H1 (cell line): ENCODE measurements around the gene TNXB. TPM values are rescaled to one million over a fixed set of nuclear protein-coding genes. Genes with fewer than 3 reads are reported as not detected.
"Not testable (repeated sequence)": the region's sequence is repeated elsewhere in the genome, so short reads cannot be mapped to it uniquely, and the experiment has no call there.

ENCODE experiments used
- CTCF ChIA-PET: fragments of 300-600 bp; sonication (Branson Sonifier 250); formaldehyde crosslinking; loops from one replicate; lab custom pipeline; 2021; ENCODE audit not compliant: partially characterized antibody; lab: Charles Lee
- POLR2A ChIA-PET: fragments of 300-600 bp; sonication (Branson Sonifier 250); formaldehyde crosslinking; loops from one replicate; lab custom pipeline; 2021; ENCODE audit warnings: inconsistent platforms; ENCODE audit not compliant: partially characterized antibody; lab: Charles Lee
- DNase-seq, 2 experiments: peaks; one replicate each; pipeline versions ENCODE4 v3.0.0 to v3.0.0-alpha.2; 2010 to 2022; ENCODE audit warnings: low spot score in 2 of 2, low read depth in 1 of 2, mixed read lengths in 1 of 2
- FAIRE-seq: peaks from 2 replicates; lab custom pipeline; 2011; peaks lifted over from hg19 to GRCh38; lab: Jason Lieb, UNC
- H2AFZ ChIP-seq: 2 replicates; pipeline ENCODE4 v1.8.1; 2012; ENCODE audit warnings: low read length, inconsistent platforms
- H2AK5ac ChIP-seq: 2 replicates; pipeline ENCODE4 v1.6.1; 2013; ENCODE audit warnings: low read depth, low read length
- H2BK120ac ChIP-seq: replicated peaks from 2 replicates; pipeline ENCODE3; 2013; ENCODE audit warnings: low read depth, low read length, inconsistent platforms
- H2BK12ac ChIP-seq: 2 replicates; pipeline ENCODE4 v1.6.1; 2013; ENCODE audit warnings: low read depth, low read length
- H2BK15ac ChIP-seq: 2 replicates; pipeline ENCODE4 v1.6.1; 2013; ENCODE audit warnings: low read length
- H2BK20ac ChIP-seq: 2 replicates; pipeline ENCODE4 v1.6.1; 2013; ENCODE audit warnings: low read length
- H2BK5ac ChIP-seq: 2 replicates; pipeline ENCODE4 v1.6.1; 2013; ENCODE audit warnings: low read depth, low read length
- H3K14ac ChIP-seq: 2 replicates; pipeline ENCODE4 v1.6.1; 2013; ENCODE audit warnings: inconsistent platforms; ENCODE audit not compliant: insufficient read length
- H3K18ac ChIP-seq: 2 replicates; pipeline ENCODE4 v1.6.1; 2013; ENCODE audit warnings: low read length; ENCODE audit errors: extremely low read depth
- H3K23ac ChIP-seq: 2 replicates; pipeline ENCODE4 v1.6.1; 2013; ENCODE audit warnings: inconsistent platforms; ENCODE audit not compliant: insufficient read length
- H3K23me2 ChIP-seq: 2 replicates; pipeline ENCODE4 v1.6.1; 2013; ENCODE audit warnings: low read depth, low read length
- H3K27ac ChIP-seq: 2 replicates; pipeline ENCODE4 v1.6.1; 2011; ENCODE audit warnings: low read depth, low read length, inconsistent platforms
- H3K27me3 ChIP-seq, 4 experiments: replicated peaks in 1 of 4; 1 replicate in 1 of 4; 2 replicates in 3 of 4; pipeline versions ENCODE4 v1.6.1 to v1.8.1; 2011 to 2013; ENCODE audit warnings: low read length in 3 of 4, mild to moderate bottlenecking in 3 of 4, inconsistent platforms in 2 of 4, mixed read lengths in 2 of 4, moderate library complexity in 1 of 4; ENCODE audit not compliant: control insufficient read depth in 3 of 4, insufficient read depth in 3 of 4; ENCODE audit errors: extremely low read depth in 1 of 4
- H3K36me3 ChIP-seq, 4 experiments: 2 replicates each; pipeline versions ENCODE4 v1.6.1 to v1.8.1; 2011 to 2013; ENCODE audit warnings: mild to moderate bottlenecking in 4 of 4, low read length in 3 of 4, moderate library complexity in 2 of 4, control low read depth in 1 of 4, inconsistent platforms in 1 of 4; ENCODE audit not compliant: insufficient read depth in 4 of 4, control insufficient read depth in 2 of 4
- H3K4ac ChIP-seq: replicated peaks from 2 replicates; pipeline ENCODE3; 2013; ENCODE audit warnings: low read length, low read depth, mixed read lengths, inconsistent platforms; ENCODE audit not compliant: insufficient read length
- H3K4me1 ChIP-seq, 4 experiments: replicated peaks in 1 of 4; 1 replicate in 1 of 4; 2 replicates in 3 of 4; pipeline versions ENCODE4 v1.6.1 to v1.8.1; 2011 to 2013; ENCODE audit warnings: low read length in 3 of 4, inconsistent platforms in 2 of 4, mixed read lengths in 1 of 4; ENCODE audit not compliant: insufficient read depth in 4 of 4, control insufficient read depth in 3 of 4
- H3K4me2 ChIP-seq, 2 experiments: 2 replicates each; pipeline versions ENCODE4 v1.6.1 to v1.8.1; 2011 to 2013; ENCODE audit warnings: low read depth in 2 of 2, low read length in 2 of 2, control low read depth in 1 of 2, inconsistent platforms in 1 of 2, mild to moderate bottlenecking in 1 of 2; ENCODE audit not compliant: insufficient read depth in 1 of 2
- H3K4me3 ChIP-seq, 4 experiments: fragments of 200-600, 300-600 bp in 1 of 4; sonication (generic), shearing (Covaris generic), sonication (Bioruptor Twin) in 1 of 4; 2 replicates each; pipeline versions ENCODE4 v1.5.1 to v1.8.1; 2011 to 2016; ENCODE audit warnings: low read length in 4 of 4, low read depth in 3 of 4, control low read depth in 2 of 4, inconsistent platforms in 2 of 4, mild to moderate bottlenecking in 2 of 4, mixed read lengths in 1 of 4, moderate library complexity in 1 of 4; ENCODE audit not compliant: insufficient read depth in 2 of 4; ENCODE audit errors: extremely low read depth in 1 of 4
- H3K56ac ChIP-seq: replicated peaks from 2 replicates; pipeline ENCODE3; 2013; ENCODE audit warnings: low read depth, mild to moderate bottlenecking, mixed read lengths, low read length, inconsistent platforms; ENCODE audit not compliant: insufficient read length
- H3K79me1 ChIP-seq: 2 replicates; pipeline ENCODE4 v1.6.1; 2013; ENCODE audit warnings: low read depth, low read length, control low read depth
- H3K79me2 ChIP-seq, 2 experiments: 2 replicates each; pipeline versions ENCODE4 v1.6.1 to v1.8.1; 2012 to 2013; ENCODE audit warnings: low read length in 2 of 2, mild to moderate bottlenecking in 2 of 2, inconsistent platforms in 1 of 2; ENCODE audit not compliant: insufficient read depth in 2 of 2, control insufficient read depth in 1 of 2
- H3K9ac ChIP-seq, 4 experiments: replicated peaks in 1 of 4; 1 replicate in 1 of 4; 2 replicates in 3 of 4; pipeline versions ENCODE4 v1.6.1 to v1.8.1; 2011 to 2013; ENCODE audit warnings: low read depth in 3 of 4, low read length in 3 of 4, control low read depth in 2 of 4, mild to moderate bottlenecking in 2 of 4, moderate library complexity in 2 of 4, inconsistent platforms in 1 of 4; ENCODE audit errors: extremely low read depth in 1 of 4
- H3K9me3 ChIP-seq, 2 experiments: 2 replicates each; pipeline versions ENCODE4 v1.6.1 to v1.8.1; 2012 to 2013; ENCODE audit warnings: mild to moderate bottlenecking in 2 of 2, moderate library complexity in 2 of 2, control low read depth in 1 of 2, inconsistent platforms in 1 of 2, low read depth in 1 of 2, low read length in 1 of 2, mixed read lengths in 1 of 2; ENCODE audit not compliant: insufficient read depth in 2 of 2
- H4K20me1 ChIP-seq, 2 experiments: replicated peaks in 1 of 2; 2 replicates each; pipeline versions ENCODE3 to v1.8.1; 2011 to 2013; ENCODE audit warnings: inconsistent platforms in 2 of 2, low read length in 2 of 2, mild to moderate bottlenecking in 1 of 2; ENCODE audit not compliant: insufficient read depth in 2 of 2, control insufficient read depth in 1 of 2
- H4K5ac ChIP-seq: 2 replicates; pipeline ENCODE4 v1.6.1; 2013; ENCODE audit warnings: low read length, low read depth, mixed read lengths, inconsistent platforms; ENCODE audit not compliant: insufficient read length
- H4K8ac ChIP-seq: 2 replicates; pipeline ENCODE4 v1.8.0; 2013; ENCODE audit warnings: mild to moderate bottlenecking, moderate library complexity, low read length, inconsistent platforms; ENCODE audit not compliant: insufficient read depth; ENCODE audit errors: extremely low read depth
- H4K91ac ChIP-seq: replicated peaks from 2 replicates; pipeline ENCODE3; 2013; ENCODE audit warnings: low read length, mixed read lengths, inconsistent platforms; ENCODE audit not compliant: insufficient read length
- WGBS, 2 experiments: shearing (Covaris generic) in 1 of 2; methylation state at CpG; one replicate each; pipeline versions ENCODE4 v1.1.6 to v1.1.7; 2013 to 2015; ENCODE audit warnings: low lambda C conversion rate in 2 of 2, mixed read lengths in 2 of 2, inconsistent platforms in 1 of 2, low coverage in 1 of 2, missing lambda C conversion rate in 1 of 2; ENCODE audit not compliant: insufficient replicate concordance in 2 of 2, insufficient coverage in 1 of 2, insufficient read length in 1 of 2; ENCODE audit errors: extremely low coverage in 1 of 2, missing lambda C conversion rate in 1 of 2; 5-methylcytosine and 5-hydroxymethylcytosine counted together
- polyA plus RNA-seq, 7 experiments: library from polyadenylated mRNA; depleted of rRNA in 3 of 7; stranded (reverse) in 5 of 7; unstranded in 2 of 7; fragments of >200 nt in 5 of 7; fragments of 200-250 nt in 2 of 7; gene quantifications; 1 replicate in 5 of 7; 2 replicates in 1 of 7; 4 replicates in 1 of 7; pipeline versions ENCODE4 v1.2.1 to v1.2.3, GENCODE V29; 2011 to 2013; ENCODE audit warnings: missing spikeins in 2 of 7, mixed read lengths in 2 of 7
- total RNA-seq: library from RNA; stranded (reverse); fragmentation: NEBNext Ultra II Directional; extraction: Animal tissue kit (Norgen Biotek cat#: 25700); gene quantifications from 2 replicates; pipeline ENCODE4 v1.2.1, GENCODE V29; 2021

The TNXB gene
- total and polyA plus RNA-seq, 2 of the 8 experiments (the other 6 are each of a cell fraction or from before 2014, with no cell fraction given) = 3.1 to 4.8 TPM

DNA sequence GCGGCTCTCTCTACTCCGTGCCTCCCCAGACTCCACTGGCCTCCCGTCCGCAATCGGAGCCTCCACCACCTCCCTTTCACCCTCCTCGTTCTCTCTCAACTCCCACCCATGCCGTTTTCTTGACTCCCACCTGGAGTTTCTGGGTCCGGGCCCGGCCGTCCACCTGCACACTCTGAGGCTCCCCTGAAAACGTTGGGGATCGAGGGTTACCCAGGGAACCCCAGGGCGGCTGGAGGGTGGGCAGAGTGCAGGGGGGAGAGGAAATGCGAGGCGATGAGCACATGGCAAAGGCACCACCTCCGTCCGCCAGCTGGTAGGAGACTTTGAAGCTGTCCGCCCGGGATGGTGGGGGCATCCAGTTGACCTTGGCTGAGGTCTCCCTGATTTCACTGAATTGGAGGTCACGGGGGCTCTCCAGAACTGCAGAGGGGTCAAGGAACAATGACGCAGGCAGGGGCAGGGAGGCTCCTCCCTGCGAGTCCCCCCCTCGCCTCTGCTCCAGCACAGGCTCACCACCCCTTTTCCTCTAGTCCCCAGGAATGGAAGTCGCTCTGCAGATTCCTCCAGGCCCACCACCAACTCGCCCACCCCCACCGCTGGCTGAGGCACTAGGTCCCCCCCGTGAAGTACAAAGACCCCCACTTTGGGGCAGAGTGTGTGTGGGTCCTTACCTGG lies 98.1 kb downstream of the TNXB start:
- FAIRE-seq, H3K79me1 ChIP-seq, H3K27me3 ChIP-seq, H3K36me3 ChIP-seq, H4K91ac ChIP-seq, H4K8ac ChIP-seq, H3K23ac ChIP-seq, H3K4me2 ChIP-seq, H3K9me3 ChIP-seq, CTCF ChIA-PET, H3K27ac ChIP-seq, H3K14ac ChIP-seq, H3K9ac ChIP-seq, H2BK5ac ChIP-seq, H4K20me1 ChIP-seq, H3K56ac ChIP-seq, H3K79me2 ChIP-seq, H3K23me2 ChIP-seq, H2AK5ac ChIP-seq, H2BK20ac ChIP-seq, H3K4ac ChIP-seq, POLR2A ChIA-PET, H2BK12ac ChIP-seq, H3K18ac ChIP-seq, H3K4me3 ChIP-seq, H3K4me1 ChIP-seq, H2BK15ac ChIP-seq, H2AFZ ChIP-seq, H2BK120ac ChIP-seq, H4K5ac ChIP-seq: not testable (repeated sequence)
- no CpG with 5 or more reads among the region's 27 CpGs for WGBS, 2 experiments
- DNase-seq = peak in 1 of 2 experiments; percentile 7

DNA sequence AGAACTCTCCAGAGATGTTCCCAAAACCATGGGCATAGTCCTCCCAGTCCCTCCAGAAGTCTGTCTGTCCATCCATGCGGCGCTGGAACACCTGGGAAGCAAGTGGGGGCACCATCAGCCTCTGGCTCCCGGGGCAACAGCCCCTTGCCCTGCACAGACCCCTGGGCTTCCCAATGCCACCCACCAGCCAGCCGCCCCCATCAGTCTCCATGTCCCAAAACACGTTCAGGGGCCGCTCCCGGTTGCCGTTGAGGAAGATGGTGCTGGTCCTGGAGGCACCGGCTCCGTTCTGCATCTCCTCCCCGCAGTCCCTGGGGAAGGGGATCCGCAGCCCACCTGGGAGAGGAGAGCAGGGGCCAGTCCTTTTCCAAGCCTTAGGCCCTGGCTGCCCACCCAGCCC lies 99.6 kb downstream of the TNXB start:
- H2BK20ac ChIP-seq, FAIRE-seq, H3K56ac ChIP-seq, H4K5ac ChIP-seq, H3K4ac ChIP-seq, H3K27me3 ChIP-seq, H3K4me2 ChIP-seq, H2BK12ac ChIP-seq, H3K23ac ChIP-seq, H3K79me1 ChIP-seq, H2AK5ac ChIP-seq, H3K9ac ChIP-seq, H2BK15ac ChIP-seq, DNase-seq, H4K91ac ChIP-seq, H2BK120ac ChIP-seq, H3K18ac ChIP-seq, H2AFZ ChIP-seq, CTCF ChIA-PET, H3K36me3 ChIP-seq, H4K8ac ChIP-seq, H3K9me3 ChIP-seq, H3K4me3 ChIP-seq, H2BK5ac ChIP-seq, H3K79me2 ChIP-seq, H3K14ac ChIP-seq, H3K4me1 ChIP-seq, H3K27ac ChIP-seq, POLR2A ChIA-PET, H4K20me1 ChIP-seq, H3K23me2 ChIP-seq: not testable (repeated sequence)
- WGBS, 2 experiments = no CpG with 5 or more reads among the region's 12 CpGs
